GM12891 (cell line): ENCODE measurements around the gene COL5A1.

ENCODE experiments used
- PAX5 ChIP-seq: IDR thresholded peaks from 2 replicates; pipeline ENCODE4 v1.6.1; 2011; ENCODE audit warnings: low read length, moderate library complexity, mild to moderate bottlenecking; ENCODE audit not compliant: insufficient read depth, severe bottlenecking
- POLR2A ChIP-seq: IDR thresholded peaks from 2 replicates; pipeline ENCODE4 v1.6.1; 2011; ENCODE audit warnings: low read depth, low read length, control low read depth
- POLR2AphosphoS5 ChIP-seq: IDR thresholded peaks from 2 replicates; pipeline ENCODE4 v1.6.1; 2011; ENCODE audit warnings: low read depth, low read length, control low read depth
- POU2F2 ChIP-seq: IDR thresholded peaks from 2 replicates; pipeline ENCODE4 v1.6.1; 2011; ENCODE audit warnings: low read depth, mild to moderate bottlenecking, control low read depth, low read length, moderate library complexity
- SPI1 ChIP-seq: IDR thresholded peaks from 2 replicates; pipeline ENCODE4 v1.6.1; 2011; ENCODE audit warnings: low read depth, low read length, control low read depth
- TAF1 ChIP-seq: IDR thresholded peaks from 2 replicates; pipeline ENCODE4 v1.6.1; 2011; ENCODE audit warnings: low read depth, low read length, control low read depth

DNA sequence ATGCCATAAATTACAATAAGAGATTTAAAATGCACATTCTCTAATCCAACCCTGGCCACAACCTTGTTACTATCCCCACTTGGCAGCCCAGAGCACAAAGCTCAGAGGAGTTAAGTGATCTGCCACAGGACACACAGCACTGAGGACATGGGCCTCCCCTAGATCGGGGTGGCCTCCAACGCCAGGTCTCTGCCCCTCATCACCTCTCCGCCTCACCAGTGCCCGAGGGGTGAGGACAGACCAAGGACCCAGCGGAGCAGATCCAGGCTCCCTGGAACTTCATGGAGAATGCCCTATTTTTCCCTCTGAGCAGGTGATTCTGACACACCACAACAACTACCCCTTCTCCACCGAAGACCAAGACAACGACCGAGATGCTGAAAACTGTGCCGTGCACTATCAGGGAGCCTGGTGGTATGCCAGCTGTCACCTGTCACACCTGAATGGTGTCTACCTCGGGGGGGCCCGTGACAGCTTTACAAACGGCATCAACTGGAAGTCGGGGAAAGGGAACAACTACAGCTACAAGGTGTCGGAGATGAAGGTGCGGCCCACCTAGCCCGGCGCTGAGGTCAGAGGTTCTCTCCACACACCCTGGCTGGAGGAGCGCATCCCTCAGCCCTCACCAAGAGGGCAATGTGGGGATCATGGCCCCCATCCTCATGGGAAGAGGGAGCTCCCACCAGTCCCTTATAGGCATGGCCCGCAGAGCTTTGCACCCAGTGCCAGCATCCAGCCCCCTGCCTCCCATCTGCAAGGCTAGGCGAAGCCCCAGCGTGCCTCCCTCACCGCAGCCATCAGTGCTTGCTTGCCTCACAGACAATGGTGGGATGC is 226.5 kb downstream of the COL5A1 start:
- TF ChIP-seq SPI1, result no peak
- no peak for TF ChIP-seq POLR2AphosphoS5
- TF ChIP-seq POU2F2, result no peak
- no peak for TF ChIP-seq POLR2A
- no peak for TF ChIP-seq TAF1
- no peak for TF ChIP-seq PAX5
